GM10266 (cell line): ENCODE data around the gene LSS.
"Not testable (repeated sequence)": the region's sequence is repeated elsewhere in the genome, so short reads cannot be mapped to it uniquely, and the experiment has no call there.

Source experiments
- DNase-seq: peaks from one replicate; pipeline ENCODE4 v3.0.0; 2012; ENCODE audit errors: extremely low spot score
- TF ChIP-seq, protein P1 (sequence below): IDR thresholded peaks from 2 replicates; pipeline ENCODE4 v1.5.1; 2012; ENCODE audit warnings: mild to moderate bottlenecking, low read depth; ENCODE audit not compliant: control insufficient read depth, insufficient read depth; ENCODE audit errors: missing control alignments

Gene LSS

DNA sequence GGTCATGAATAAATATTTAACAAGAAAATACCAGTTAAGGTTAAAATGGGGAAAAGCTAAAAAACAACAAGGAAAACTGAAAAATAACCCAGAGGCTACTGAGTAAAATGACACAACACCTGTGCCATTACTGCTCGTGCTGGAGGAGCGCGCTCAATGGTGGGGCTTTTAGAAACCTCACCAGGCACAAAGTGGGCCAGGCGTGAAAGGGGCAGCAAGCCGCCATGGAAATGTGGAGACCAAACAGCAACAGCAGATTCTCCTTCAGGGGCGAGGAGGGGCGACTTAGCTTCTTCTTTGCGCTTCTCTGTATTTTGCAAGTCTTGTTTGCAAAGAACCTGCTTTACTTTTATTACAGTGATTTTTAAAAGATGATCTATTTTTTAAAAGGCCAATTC, 25.4 kb downstream of the LSS start:
- TF ChIP-seq, protein P1, sequence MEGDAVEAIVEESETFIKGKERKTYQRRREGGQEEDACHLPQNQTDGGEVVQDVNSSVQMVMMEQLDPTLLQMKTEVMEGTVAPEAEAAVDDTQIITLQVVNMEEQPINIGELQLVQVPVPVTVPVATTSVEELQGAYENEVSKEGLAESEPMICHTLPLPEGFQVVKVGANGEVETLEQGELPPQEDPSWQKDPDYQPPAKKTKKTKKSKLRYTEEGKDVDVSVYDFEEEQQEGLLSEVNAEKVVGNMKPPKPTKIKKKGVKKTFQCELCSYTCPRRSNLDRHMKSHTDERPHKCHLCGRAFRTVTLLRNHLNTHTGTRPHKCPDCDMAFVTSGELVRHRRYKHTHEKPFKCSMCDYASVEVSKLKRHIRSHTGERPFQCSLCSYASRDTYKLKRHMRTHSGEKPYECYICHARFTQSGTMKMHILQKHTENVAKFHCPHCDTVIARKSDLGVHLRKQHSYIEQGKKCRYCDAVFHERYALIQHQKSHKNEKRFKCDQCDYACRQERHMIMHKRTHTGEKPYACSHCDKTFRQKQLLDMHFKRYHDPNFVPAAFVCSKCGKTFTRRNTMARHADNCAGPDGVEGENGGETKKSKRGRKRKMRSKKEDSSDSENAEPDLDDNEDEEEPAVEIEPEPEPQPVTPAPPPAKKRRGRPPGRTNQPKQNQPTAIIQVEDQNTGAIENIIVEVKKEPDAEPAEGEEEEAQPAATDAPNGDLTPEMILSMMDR, result no peak

DNA sequence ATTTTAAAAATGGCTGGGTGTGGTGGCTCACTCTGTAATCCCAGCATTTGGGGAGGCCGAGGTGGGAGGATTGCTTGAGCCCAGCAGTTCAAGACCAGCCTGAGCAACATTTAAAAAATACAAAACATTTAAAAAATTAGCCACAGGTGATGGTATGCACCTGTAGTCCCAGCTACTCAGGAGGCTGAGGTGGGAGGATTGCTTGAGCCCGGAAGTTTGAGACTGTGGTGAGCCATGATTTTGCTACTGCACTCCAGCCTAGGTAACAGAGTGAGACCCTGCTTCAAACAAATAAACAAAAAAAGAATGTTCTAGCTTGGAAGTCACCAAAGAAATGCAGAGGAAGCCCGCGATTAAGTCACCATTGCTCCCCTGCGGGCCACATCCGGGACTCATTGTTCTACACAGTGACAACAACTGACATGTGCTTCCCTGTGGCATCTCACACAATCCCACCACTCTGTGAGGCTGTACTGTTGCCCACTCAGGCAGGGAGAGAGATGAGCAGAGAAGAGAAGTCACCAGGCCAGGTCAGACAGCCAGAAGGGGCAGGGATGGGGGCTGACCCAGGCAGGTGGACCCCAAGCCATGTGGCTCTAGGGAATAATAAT, 25.9 kb downstream of the LSS start:
- TF ChIP-seq, protein P1, result no peak
- DNase-seq, result no peak

More for the DNA sequence above, 25.4 kb downstream of the LSS start:
- DNase-seq, result no peak

DNA sequence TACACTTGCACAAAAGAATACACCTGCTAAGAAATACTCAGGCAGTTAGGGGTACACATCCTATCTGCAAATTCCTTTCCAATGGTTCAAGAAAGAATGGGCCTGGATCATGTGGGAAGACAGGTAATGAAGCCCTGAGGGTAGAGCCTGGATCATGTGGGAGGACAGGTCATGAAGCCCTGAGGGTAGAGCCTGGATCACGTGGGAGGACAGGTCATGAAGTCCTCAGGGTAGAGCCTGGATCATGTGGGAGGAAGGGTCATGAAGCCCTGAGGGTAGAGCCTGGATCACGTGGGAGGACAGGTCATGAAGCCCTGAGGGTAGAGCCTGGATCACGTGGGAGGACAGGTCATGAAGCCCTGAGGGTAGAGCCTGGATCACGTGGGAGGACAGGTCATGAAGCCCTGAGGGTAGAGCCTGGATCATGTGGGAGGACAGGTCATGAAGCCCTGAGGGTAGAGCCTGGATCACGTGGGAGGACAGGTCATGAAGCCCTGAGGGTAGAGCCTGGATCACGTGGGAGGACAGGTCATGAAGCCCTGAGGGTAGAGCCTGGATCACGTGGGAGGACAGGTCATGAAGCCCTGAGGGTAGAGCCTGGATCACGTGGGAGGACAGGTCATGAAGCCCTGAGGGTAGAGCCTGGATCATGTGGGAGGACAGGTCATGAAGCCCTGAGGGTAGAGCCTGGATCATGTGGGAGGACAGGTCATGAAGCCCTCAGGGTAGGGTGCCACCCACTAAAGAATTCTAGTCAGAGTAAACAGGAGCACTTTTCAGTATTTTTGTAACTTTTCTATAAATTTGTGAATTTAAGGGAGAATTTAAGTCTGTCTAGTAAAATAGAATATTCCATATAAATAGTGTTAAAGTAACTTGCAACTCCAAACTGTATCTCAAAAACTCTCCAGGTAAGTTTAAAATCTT, 27.4 kb downstream of the LSS start:
- DNase-seq, result not testable (repeated sequence)

DNA sequence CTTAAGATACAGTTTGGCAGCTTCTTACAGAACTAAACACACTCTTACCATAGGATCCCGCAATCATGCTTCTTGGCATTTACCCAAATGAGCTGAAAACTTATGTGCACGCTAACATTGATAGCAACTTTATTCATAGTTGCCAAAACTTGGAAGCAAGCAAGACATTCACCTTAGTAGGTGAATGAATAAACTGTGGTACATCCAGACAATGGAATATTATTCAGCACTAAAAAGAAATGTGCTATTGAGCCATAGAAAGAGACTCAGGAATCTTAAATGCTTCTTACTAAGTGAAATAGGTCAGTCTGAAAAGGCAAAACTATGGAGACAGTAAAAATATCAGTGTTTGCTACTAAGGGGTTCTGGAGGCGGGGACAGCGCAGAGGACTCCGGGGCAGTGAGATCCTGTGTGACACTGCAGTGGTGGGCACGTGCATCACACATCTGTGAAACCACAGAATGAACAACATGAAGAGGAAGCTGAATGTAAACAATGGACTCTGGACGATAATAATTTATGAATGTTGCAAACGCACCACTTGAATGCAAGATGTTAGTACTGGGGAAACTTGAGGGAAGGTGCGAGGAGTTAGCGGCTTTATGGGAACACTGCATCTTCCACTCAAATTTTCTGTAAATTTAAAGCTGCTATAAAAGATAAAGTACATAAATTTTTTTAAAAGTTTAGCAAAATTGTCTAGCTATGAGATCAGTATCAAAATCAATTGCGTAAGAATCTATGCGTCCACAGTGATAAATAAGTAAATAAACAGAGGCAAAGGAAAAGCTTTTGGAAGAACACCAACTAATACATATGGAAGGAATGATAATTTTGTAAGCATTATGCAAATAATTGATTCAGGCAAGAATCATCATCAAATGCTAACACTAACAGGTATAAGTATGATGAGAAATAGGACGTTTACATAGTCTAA, 28.9 kb downstream of the LSS start:
- no peak for DNase-seq
- TF ChIP-seq, protein P1, result no peak

DNA sequence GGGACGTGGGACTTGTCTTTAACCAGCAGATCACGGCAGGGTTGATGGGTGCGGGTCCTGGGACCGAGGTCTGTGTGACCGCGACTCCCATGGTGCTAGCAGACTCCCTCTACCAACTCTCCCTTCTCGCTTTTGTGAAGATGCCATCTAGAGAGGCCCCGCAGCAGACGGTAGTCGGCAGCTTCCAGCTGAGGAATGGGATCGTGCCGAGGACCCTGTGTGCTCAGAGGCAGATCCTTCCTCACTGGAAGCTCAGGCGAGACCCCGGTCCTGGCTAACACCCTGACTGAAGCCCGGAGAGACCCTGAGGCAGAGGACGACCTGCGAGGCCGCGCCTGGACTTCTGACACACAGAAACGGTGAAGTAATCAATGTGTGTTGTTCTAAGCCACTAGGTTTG, 31.8 kb downstream of the LSS start:
- TF ChIP-seq, protein P1, result no peak

DNA sequence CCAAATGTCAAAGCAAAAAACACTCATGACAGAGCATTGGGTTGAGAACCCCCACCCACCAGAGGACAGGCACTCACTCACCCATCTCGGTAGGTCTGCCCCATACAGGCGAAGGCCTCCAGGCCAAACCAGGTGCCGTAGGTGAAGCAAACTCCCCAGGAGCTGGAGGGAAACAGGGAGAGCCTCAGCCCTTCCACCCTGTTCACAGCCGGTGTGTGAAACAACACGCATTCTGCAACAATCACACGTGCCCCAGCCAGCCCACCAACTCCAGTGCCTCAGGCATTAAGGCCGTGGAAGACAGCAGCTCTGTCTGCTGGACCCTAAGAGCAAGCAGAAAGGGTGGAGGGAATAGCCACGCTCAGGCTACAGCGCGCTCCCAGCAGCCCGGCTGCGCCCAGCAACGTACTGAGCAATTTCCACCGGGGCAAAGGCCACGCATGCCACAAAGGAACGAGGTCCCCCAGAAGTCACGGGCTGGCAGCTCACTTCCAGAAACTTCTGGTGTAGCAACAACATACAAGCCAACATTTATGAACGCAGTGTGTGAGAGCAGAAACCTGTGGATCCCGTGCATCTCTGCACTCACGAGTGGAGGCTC, 32.9 kb downstream of the LSS start:
- TF ChIP-seq, protein P1, result no peak
- no peak for DNase-seq

More for the DNA sequence above, 31.8 kb downstream of the LSS start:
- no peak for DNase-seq
